MG63 (cell line): ENCODE measurements around the gene MBTPS2. TPM values are rescaled to one million over a fixed set of nuclear protein-coding genes. Genes with fewer than 3 reads are reported as not detected.
"Not testable (repeated sequence)": the region's sequence is repeated elsewhere in the genome, so short reads cannot be mapped to it uniquely, and the experiment has no call there.

Experiments
- DNase-seq: peaks from one replicate; pipeline ENCODE4 v3.0.0-alpha.2; 2020
- H3K27me3 ChIP-seq: fragments of 250-450 bp; sonication (Bioruptor Pico); 2 replicates; pipeline ENCODE4 v1.5.1; 2020; ENCODE audit warnings: mild to moderate bottlenecking, moderate library complexity
- H3K36me3 ChIP-seq: fragments of 250-450 bp; sonication (Bioruptor Pico); 2 replicates; pipeline ENCODE4 v1.5.1; 2020; ENCODE audit warnings: mild to moderate bottlenecking, moderate library complexity
- H3K4me3 ChIP-seq: fragments of 250-450 bp; sonication (Bioruptor Pico); 2 replicates; pipeline ENCODE4 v1.5.1; 2020; ENCODE audit warnings: mild to moderate bottlenecking, moderate library complexity
- H3K9me3 ChIP-seq: fragments of 250-450 bp; sonication (Bioruptor Pico); 2 replicates; pipeline ENCODE4 v1.5.1; 2020; ENCODE audit warnings: mild to moderate bottlenecking, moderate library complexity
- total RNA-seq: library from RNA; depleted of rRNA; stranded (reverse); fragments of >200 nt; shearing (Covaris generic); gene quantifications from 2 replicates; pipeline ENCODE4 v1.2.3, GENCODE V29; 2014; ENCODE audit warnings: low replicate concordance; rRNA removed

The MBTPS2 gene
- total RNA-seq: 8.8 and 12.6 TPM in 2 replicates

- H3K4me3 ChIP-seq: peak within 1 kb of the TSS; percentile 69
- H3K9me3 ChIP-seq: no peaks in the 10 kb centered on the region
- no peaks in the 10 kb centered on the region for H3K27me3 ChIP-seq
- DNase-seq: peak; percentile 88
- peaks cover 6% of the 10 kb centered on the region for H3K36me3 ChIP-seq
These were observed at the start of gene MBTPS2 for GRCh38 chrX:21839334-21840192. Gene MBTPS2 (plus strand): TSS chrX:21839617. CDS start chrX:21839735, 118 bp downstream.

DNA sequence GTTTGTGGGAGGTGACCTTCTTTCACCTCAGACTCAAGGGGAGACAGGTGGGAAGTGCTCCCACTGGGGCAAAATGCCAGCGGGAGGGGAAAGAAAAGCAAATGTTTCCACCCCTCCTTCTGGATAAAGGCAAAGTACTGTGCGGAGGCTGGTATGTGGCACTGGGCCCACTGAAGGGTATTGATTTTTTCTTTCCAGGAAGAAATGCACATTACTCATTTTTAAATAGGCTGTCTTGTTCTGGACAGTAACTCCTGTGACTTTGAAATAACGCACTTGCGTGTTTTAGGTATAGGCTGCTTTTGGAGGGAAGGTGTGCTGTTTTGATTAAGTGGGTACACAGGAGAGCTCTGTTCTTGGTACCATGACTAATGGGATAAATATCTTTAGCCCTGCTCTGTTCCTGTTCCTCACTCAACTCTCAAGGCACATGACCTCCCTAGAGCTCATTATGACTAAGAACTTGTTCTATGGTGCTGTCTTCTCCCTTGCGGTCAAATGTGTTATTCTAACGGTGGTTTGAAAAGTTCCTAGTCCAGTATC is 40.7 kb upstream of the MBTPS2 start:
- no peak for DNase-seq
- Histone ChIP-seq H3K36me3 (no peaks in the 10 kb centered on the region), H3K4me3 (no peak overlapping the region), H3K27me3 (no peaks in the 10 kb centered on the region), H3K9me3 (no peaks in the 10 kb centered on the region)

DNA sequence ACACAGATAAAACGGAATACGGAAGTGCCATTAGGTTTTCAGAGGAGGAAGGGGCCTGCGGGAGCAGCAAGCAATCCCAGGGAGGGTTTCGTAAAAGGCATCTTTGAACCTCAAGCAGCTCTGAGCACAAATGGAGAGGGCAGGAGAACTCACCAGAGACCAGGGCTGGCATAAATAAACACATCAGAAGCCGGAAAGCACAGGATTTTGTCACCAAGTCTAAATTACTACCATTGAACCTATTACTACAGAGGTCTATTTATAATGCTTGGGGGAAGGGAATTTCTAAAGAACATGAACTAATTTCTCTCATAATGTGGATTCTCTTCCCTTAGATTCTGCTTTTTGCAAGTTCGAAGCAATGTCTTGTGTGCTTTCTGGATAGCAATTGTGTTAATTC is 39.6 kb upstream of the MBTPS2 start:
- no peak overlapping the region for H3K4me3 ChIP-seq
- DNase-seq: no peak
- H3K36me3 ChIP-seq: no peaks in the 10 kb centered on the region
- no peaks in the 10 kb centered on the region for H3K27me3 ChIP-seq
- H3K9me3 ChIP-seq: no peaks in the 10 kb centered on the region

- peak; percentile 17 for DNase-seq
- Histone ChIP-seq H3K9me3 (no peaks in the 10 kb centered on the region), H3K4me3 (no peak overlapping the region), H3K27me3 (no peaks in the 10 kb centered on the region), H3K36me3 (no peaks in the 10 kb centered on the region)
These were observed 39.1 kb upstream of the MBTPS2 start for GRCh38 chrX:21800344-21800770.

DNA sequence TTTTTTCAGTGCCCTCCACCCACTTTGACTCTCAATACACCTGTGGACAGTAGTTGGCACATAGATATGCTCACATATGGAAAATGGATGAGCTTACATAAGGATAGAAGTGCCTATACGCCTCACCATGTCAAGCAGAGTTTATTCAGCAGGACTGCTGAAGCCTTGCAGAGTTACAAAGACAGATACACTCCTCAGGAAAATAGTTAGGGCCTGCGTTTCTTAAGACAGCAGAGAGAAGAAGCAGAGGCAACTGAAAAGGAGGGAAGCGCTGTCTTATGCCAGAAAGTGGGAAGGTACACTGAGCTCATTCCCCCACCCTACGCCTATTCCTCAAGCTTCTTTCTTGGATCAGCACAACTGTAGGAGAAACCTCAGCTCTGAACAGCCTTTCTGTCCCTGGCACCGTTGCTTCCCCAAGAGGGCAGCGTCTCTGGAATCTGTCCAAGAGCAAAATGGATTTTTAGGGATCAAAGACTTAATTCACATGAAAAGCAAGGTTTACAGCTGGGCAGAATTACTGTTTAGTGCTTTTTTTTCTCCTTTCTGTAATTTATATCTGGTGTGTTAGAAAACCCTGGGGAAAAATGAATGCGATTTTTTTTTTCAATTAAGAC is 37.3 kb upstream of the MBTPS2 start:
- no peaks in the 10 kb centered on the region for H3K9me3 ChIP-seq
- H3K4me3 ChIP-seq: no peak overlapping the region
- H3K36me3 ChIP-seq: no peaks in the 10 kb centered on the region
- no peak for DNase-seq
- H3K27me3 ChIP-seq: no peaks in the 10 kb centered on the region

DNA sequence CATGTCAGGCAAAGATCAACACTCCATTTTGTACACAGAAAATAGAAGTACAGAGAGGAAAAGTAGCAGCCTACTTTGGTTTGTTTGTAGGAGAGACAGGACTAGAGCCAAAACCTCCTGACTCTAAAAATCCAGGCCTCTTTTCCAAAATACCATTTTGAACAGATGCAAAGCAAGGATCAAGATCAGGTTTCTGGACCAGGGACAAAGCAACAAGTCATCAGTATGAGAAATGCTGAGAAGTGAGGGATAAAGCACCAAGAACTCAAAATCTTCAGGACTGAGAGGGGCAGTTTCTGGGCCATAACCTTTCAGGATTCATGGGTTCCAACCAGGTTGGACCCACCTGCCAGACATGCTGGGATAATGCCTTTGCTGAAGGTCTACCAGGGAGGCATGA is 36.6 kb upstream of the MBTPS2 start:
- no peak for DNase-seq
- Histone ChIP-seq H3K4me3 (no peak overlapping the region), H3K9me3 (no peaks in the 10 kb centered on the region), H3K36me3 (no peaks in the 10 kb centered on the region), H3K27me3 (no peaks in the 10 kb centered on the region)

- no peak overlapping the region for H3K4me3 ChIP-seq
- no peaks in the 10 kb centered on the region for H3K36me3 ChIP-seq
- no peaks in the 10 kb centered on the region for H3K9me3 ChIP-seq
- H3K27me3 ChIP-seq: no peaks in the 10 kb centered on the region
- no peak for DNase-seq
These were observed 32.7 kb upstream of the MBTPS2 start for GRCh38 chrX:21806691-21807090.

GRCh38 chrX:21811832-21812231 is 27.6 kb upstream of the MBTPS2 start:
- Histone ChIP-seq H3K4me3 (no peak overlapping the region), H3K27me3 (no peaks in the 10 kb centered on the region), H3K36me3 (no peaks in the 10 kb centered on the region), H3K9me3 (no peaks in the 10 kb centered on the region)
- no peak for DNase-seq

DNA sequence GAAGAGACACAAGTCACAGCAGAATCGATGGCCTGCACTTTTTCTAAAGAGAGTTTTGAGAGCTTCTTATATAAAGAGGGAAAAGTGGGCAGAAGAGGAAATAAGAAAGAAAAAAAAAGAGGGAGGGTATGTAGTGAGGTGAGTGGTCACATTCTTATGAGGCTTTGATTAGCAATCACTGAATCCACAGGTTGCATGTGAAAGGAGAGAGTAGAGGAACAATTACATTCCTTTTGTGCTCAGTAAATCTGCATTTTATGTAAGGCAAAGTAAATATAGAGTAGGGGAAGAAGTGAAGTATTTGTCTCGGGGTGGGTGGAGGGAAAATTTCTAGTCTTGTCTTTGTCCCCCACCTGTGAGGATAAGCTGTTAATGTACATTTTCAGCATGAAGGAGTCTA is 26.8 kb upstream of the MBTPS2 start:
- Histone ChIP-seq H3K27me3 (no peaks in the 10 kb centered on the region), H3K9me3 (no peaks in the 10 kb centered on the region), H3K4me3 (no peak overlapping the region), H3K36me3 (no peaks in the 10 kb centered on the region)
- no peak for DNase-seq

DNA sequence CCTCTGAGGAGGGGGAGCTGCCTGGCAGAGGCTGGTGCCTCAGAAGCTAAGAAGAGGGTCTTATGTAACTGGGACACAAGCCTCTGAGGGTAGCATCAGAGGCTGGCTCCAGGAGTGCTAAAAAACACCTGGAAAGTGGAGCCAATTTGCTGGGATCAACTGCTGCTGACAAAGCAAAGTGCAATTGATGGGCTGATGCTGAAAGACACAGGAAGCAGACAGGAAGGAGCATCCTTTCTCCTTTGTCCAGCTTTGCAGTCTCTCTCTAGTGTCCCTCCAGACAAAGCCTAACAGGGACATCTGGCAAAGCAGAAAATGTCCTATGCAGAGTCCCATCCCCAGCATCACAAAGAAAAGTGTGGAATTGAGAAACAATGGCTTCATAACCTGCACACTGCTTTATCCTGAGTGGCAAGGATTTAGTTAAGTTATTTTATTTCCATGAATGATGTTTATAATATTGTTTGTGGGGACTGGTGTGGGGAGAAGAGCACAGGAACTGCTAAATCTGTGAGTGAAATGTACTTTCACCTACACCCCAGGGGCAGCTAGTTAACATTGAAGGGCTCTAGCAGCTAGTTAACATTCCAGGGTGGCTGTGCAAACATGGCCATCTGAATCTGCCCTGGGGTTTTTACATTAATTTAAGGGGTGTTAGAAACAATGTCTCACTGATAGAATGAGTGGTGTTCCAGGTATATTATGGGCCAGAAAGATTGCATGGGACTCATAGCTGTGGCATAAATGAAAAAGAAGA is 25.6 kb upstream of the MBTPS2 start:
- no peaks in the 10 kb centered on the region for H3K9me3 ChIP-seq
- no peaks in the 10 kb centered on the region for H3K36me3 ChIP-seq
- DNase-seq: no peak
- H3K4me3 ChIP-seq: no peak overlapping the region
- H3K27me3 ChIP-seq: no peaks in the 10 kb centered on the region

GRCh38 chrX:21816136-21816535 is 23.3 kb upstream of the MBTPS2 start:
- H3K27me3 ChIP-seq: no peaks in the 10 kb centered on the region
- H3K9me3 ChIP-seq: no peaks in the 10 kb centered on the region
- DNase-seq: no peak
- no peaks in the 10 kb centered on the region for H3K36me3 ChIP-seq
- no peak overlapping the region for H3K4me3 ChIP-seq

DNA sequence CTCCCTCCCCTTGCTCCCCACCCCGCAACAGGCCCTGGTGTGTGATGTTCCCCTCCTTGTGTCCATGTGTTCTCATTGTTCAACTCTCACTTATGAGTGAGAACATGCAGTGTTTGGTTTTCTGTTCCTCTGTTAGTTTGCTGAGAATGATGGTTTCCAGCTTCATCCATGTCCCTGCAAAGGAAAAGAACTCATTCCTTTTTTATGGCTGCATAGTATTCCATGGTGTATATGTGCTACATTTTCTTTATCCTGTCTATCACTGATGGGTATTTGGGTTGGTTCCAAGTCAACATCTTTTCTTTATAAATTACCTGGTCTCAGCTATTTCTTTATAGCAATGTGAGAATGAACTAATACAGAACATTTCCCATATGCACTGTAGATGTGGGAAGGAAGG is 19.2 kb upstream of the MBTPS2 start:
- H3K27me3 ChIP-seq: not testable (repeated sequence)

GRCh38 chrX:21821875-21822274 is 17.5 kb upstream of the MBTPS2 start:
- no peaks in the 10 kb centered on the region for H3K27me3 ChIP-seq
- H3K36me3 ChIP-seq: no peaks in the 10 kb centered on the region
- H3K4me3 ChIP-seq: no peak overlapping the region
- no peak for DNase-seq
- H3K9me3 ChIP-seq: no peaks in the 10 kb centered on the region

More for the DNA sequence above, 19.2 kb upstream of the MBTPS2 start:
- H3K9me3 ChIP-seq, H3K36me3 ChIP-seq, H3K4me3 ChIP-seq, DNase-seq: not testable (repeated sequence)

- Histone ChIP-seq H3K9me3 (no peaks in the 10 kb centered on the region), H3K4me3 (no peak overlapping the region), H3K36me3 (no peaks in the 10 kb centered on the region), H3K27me3 (no peaks in the 10 kb centered on the region)
- DNase-seq: no peak
These were observed 7.9 kb upstream of the MBTPS2 start for GRCh38 chrX:21831496-21831895.

- Histone ChIP-seq H3K27me3 (no peaks in the 10 kb centered on the region), H3K36me3 (no peaks in the 10 kb centered on the region), H3K9me3 (no peaks in the 10 kb centered on the region), H3K4me3 (no peak overlapping the region)
- no peak for DNase-seq
These were observed 2.4 kb upstream of the MBTPS2 start for GRCh38 chrX:21837056-21837455.

GRCh38 chrX:21838937-21839333 is 482 bp upstream of the MBTPS2 start:
- H3K4me3 ChIP-seq: peak overlapping the region; percentile 69
- peaks cover 6% of the 10 kb centered on the region; the same call in 1 of the 2 replicates for H3K36me3 ChIP-seq
- no peaks in the 10 kb centered on the region for H3K27me3 ChIP-seq
- no peak for DNase-seq
- H3K9me3 ChIP-seq: no peaks in the 10 kb centered on the region

DNA sequence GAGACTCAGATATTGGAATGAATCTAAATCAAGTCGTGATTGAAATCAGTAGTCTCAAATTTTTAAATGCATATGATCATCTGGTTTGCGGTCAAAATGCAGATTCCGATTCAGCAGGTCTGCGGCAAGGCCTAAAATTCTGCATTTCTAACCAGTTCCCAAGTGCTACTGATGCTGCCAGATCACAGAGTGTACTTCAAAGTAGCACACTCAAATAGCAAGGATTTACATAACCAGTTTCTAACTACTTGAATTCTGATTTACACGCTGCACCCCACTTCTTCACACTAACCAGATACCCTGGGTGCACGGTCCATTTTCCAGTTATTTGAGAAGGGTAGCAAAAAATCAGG is 752 bp downstream of the MBTPS2 start:
- H3K27me3 ChIP-seq: no peaks in the 10 kb centered on the region
- H3K36me3 ChIP-seq: peaks cover 10% of the 10 kb centered on the region
- peak overlapping the region; percentile 69 for H3K4me3 ChIP-seq
- no peak for DNase-seq
- H3K9me3 ChIP-seq: no peaks in the 10 kb centered on the region
